GM19043 (cell line): ENCODE measurements around the gene RAB37.

Experiments
- ATAC-seq: cut with Tn5 transposase; IDR thresholded peaks from one replicate; pipeline ENCODE4 v1.9.1; 2021; ENCODE audit warnings: low read depth; ENCODE audit not compliant: unreplicated experiment

RAB37 gene

GRCh38 chr17:74725111-74725510 is 11.9 kb upstream of the RAB37 start:
- ATAC-seq = no peak

- no peak for ATAC-seq
Observed at GRCh38 chr17:74728033-74728701, 8.9 kb upstream of the RAB37 start.

GRCh38 chr17:74728702-74729075 is 8.4 kb upstream of the RAB37 start:
- no peak for ATAC-seq

- ATAC-seq = no peak
Observed at GRCh38 chr17:74729368-74729767, 7.7 kb upstream of the RAB37 start.

GRCh38 chr17:74729866-74730265 is 7.2 kb upstream of the RAB37 start:
- ATAC-seq = no peak

- no peak for ATAC-seq
Observed at GRCh38 chr17:74730491-74731346, 6.3 kb upstream of the RAB37 start.

- ATAC-seq = no peak
Observed at GRCh38 chr17:74731347-74731605, 5.8 kb upstream of the RAB37 start.

- ATAC-seq = no peak
Observed at GRCh38 chr17:74732042-74732867, 4.8 kb upstream of the RAB37 start.

- ATAC-seq = no peak
Observed at GRCh38 chr17:74733365-74734122, 3.5 kb upstream of the RAB37 start.

GRCh38 chr17:74734256-74734655 is 2.8 kb upstream of the RAB37 start:
- ATAC-seq = no peak

GRCh38 chr17:74737299-74738050 is 419 bp downstream of the RAB37 start:
- no peak for ATAC-seq

- ATAC-seq = no peak
Observed at GRCh38 chr17:74738051-74738996, 1.3 kb downstream of the RAB37 start.

GRCh38 chr17:74739227-74739831 is 2.3 kb downstream of the RAB37 start:
- no peak for ATAC-seq

- no peak for ATAC-seq
Observed at GRCh38 chr17:74740173-74740572, 3.1 kb downstream of the RAB37 start.

- no peak for ATAC-seq
Observed at GRCh38 chr17:74740641-74741387, 3.8 kb downstream of the RAB37 start.

- peak; percentile 46 for ATAC-seq
Observed at GRCh38 chr17:74742153-74742515, 5.1 kb downstream of the RAB37 start.

GRCh38 chr17:74742978-74743545 is 6.0 kb downstream of the RAB37 start:
- no peak for ATAC-seq

GRCh38 chr17:74743755-74744154 is 6.7 kb downstream of the RAB37 start:
- ATAC-seq = no peak
